ENCODE data around the gene DSCAML1. TPM values are rescaled to one million over a fixed set of nuclear protein-coding genes. Genes with fewer than 3 reads are reported as not detected.
A peak's percentile ranks its signal among the peaks of the same experiment; 100 is the strongest.

Gene DSCAML1
- total RNA-seq, 1 experiment from 2014 or later = 0.59 TPM

- Histone ChIP-seq H3K27me3 (ENCODE audit: control insufficient read depth, insufficient read depth, low read length) (no peaks in the 10 kb centered on the region; the same call in 1 of the 2 replicates), H3K4me3 (ENCODE audit: insufficient read depth, low read depth, low read length) (no peak overlapping the region), H3K36me3 (replicated peaks; ENCODE audit: control insufficient read depth, insufficient read depth, low read length) (no peaks in the 10 kb centered on the region)
- DNase-seq = no peak
Observed at GRCh38 chr11:117647207-117647606, 149.8 kb downstream of the DSCAML1 start.

GRCh38 chr11:117646411-117646810, 150.6 kb downstream of the DSCAML1 start:
- no peak for DNase-seq
- Histone ChIP-seq H3K27me3 (ENCODE audit: control insufficient read depth, insufficient read depth, low read length) (no peaks in the 10 kb centered on the region; the same call in 1 of the 2 replicates), H3K4me3 (ENCODE audit: insufficient read depth, low read depth, low read length) (no peak overlapping the region), H3K36me3 (replicated peaks; ENCODE audit: control insufficient read depth, insufficient read depth, low read length) (no peaks in the 10 kb centered on the region)

GRCh38 chr11:117644403-117645155, 152.4 kb downstream of the DSCAML1 start:
- Histone ChIP-seq H3K27me3 (ENCODE audit: control insufficient read depth, insufficient read depth, low read length) (no peaks in the 10 kb centered on the region; the same call in 1 of the 2 replicates), H3K36me3 (replicated peaks; ENCODE audit: control insufficient read depth, insufficient read depth, low read length) (no peaks in the 10 kb centered on the region), H3K4me3 (ENCODE audit: insufficient read depth, low read depth, low read length) (no peak overlapping the region)

GRCh38 chr11:117643606-117644300, 153.3 kb downstream of the DSCAML1 start:
- peak; percentile 63 for DNase-seq
- no peaks in the 10 kb centered on the region for H3K36me3 ChIP-seq (replicated peaks; ENCODE audit: control insufficient read depth, insufficient read depth, low read length)
- H3K4me3 ChIP-seq (ENCODE audit: insufficient read depth, low read depth, low read length) = no peak overlapping the region
- no peaks in the 10 kb centered on the region; the same call in 1 of the 2 replicates for H3K27me3 ChIP-seq (ENCODE audit: control insufficient read depth, insufficient read depth, low read length)

More at GRCh38 chr11:117644403-117645155, 152.4 kb downstream of the DSCAML1 start:
- DNase-seq = no peak

- Histone ChIP-seq H3K36me3 (replicated peaks; ENCODE audit: control insufficient read depth, insufficient read depth, low read length) (no peaks in the 10 kb centered on the region), H3K27me3 (ENCODE audit: control insufficient read depth, insufficient read depth, low read length) (no peaks in the 10 kb centered on the region; the same call in 1 of the 2 replicates), H3K4me3 (ENCODE audit: insufficient read depth, low read depth, low read length) (no peak overlapping the region)
- no peak for DNase-seq
Observed at GRCh38 chr11:117642835-117643234, 154.2 kb downstream of the DSCAML1 start.

GRCh38 chr11:117642396-117642795, 154.6 kb downstream of the DSCAML1 start:
- Histone ChIP-seq H3K4me3 (ENCODE audit: insufficient read depth, low read depth, low read length) (no peak overlapping the region), H3K27me3 (ENCODE audit: control insufficient read depth, insufficient read depth, low read length) (no peaks in the 10 kb centered on the region), H3K36me3 (replicated peaks; ENCODE audit: control insufficient read depth, insufficient read depth, low read length) (no peaks in the 10 kb centered on the region)
- DNase-seq = no peak

- Histone ChIP-seq H3K36me3 (replicated peaks; ENCODE audit: control insufficient read depth, insufficient read depth, low read length) (no peaks in the 10 kb centered on the region), H3K4me3 (ENCODE audit: insufficient read depth, low read depth, low read length) (no peak overlapping the region), H3K27me3 (ENCODE audit: control insufficient read depth, insufficient read depth, low read length) (no peaks in the 10 kb centered on the region)
- DNase-seq = no peak
Observed at GRCh38 chr11:117641008-117641915, 155.8 kb downstream of the DSCAML1 start.

- DNase-seq = no peak
- H3K36me3 ChIP-seq (replicated peaks; ENCODE audit: control insufficient read depth, insufficient read depth, low read length) = no peaks in the 10 kb centered on the region
- no peak overlapping the region for H3K4me3 ChIP-seq (ENCODE audit: insufficient read depth, low read depth, low read length)
- no peaks in the 10 kb centered on the region for H3K27me3 ChIP-seq (ENCODE audit: control insufficient read depth, insufficient read depth, low read length)
Observed at GRCh38 chr11:117640041-117640440, 157.0 kb downstream of the DSCAML1 start.

GRCh38 chr11:117639601-117640000, 157.4 kb downstream of the DSCAML1 start:
- Histone ChIP-seq H3K27me3 (ENCODE audit: control insufficient read depth, insufficient read depth, low read length) (no peaks in the 10 kb centered on the region), H3K4me3 (ENCODE audit: insufficient read depth, low read depth, low read length) (no peak overlapping the region), H3K36me3 (replicated peaks; ENCODE audit: control insufficient read depth, insufficient read depth, low read length) (no peaks in the 10 kb centered on the region)
- no peak for DNase-seq

GRCh38 chr11:117638911-117639543, 158.0 kb downstream of the DSCAML1 start:
- DNase-seq = no peak
- Histone ChIP-seq H3K4me3 (ENCODE audit: insufficient read depth, low read depth, low read length) (no peak overlapping the region), H3K27me3 (ENCODE audit: control insufficient read depth, insufficient read depth, low read length) (no peaks in the 10 kb centered on the region), H3K36me3 (replicated peaks; ENCODE audit: control insufficient read depth, insufficient read depth, low read length) (no peaks in the 10 kb centered on the region)

GRCh38 chr11:117634756-117635603, 162.0 kb downstream of the DSCAML1 start:
- H3K27me3 ChIP-seq (ENCODE audit: control insufficient read depth, insufficient read depth, low read length) = no peaks in the 10 kb centered on the region
- H3K4me3 ChIP-seq (ENCODE audit: insufficient read depth, low read depth, low read length) = no peak overlapping the region
- H3K36me3 ChIP-seq (replicated peaks; ENCODE audit: control insufficient read depth, insufficient read depth, low read length) = no peaks in the 10 kb centered on the region
- no peak for DNase-seq

- Histone ChIP-seq H3K4me3 (ENCODE audit: insufficient read depth, low read depth, low read length) (no peak overlapping the region), H3K36me3 (replicated peaks; ENCODE audit: control insufficient read depth, insufficient read depth, low read length) (no peaks in the 10 kb centered on the region), H3K27me3 (ENCODE audit: control insufficient read depth, insufficient read depth, low read length) (no peaks in the 10 kb centered on the region)
- DNase-seq = no peak
Observed at GRCh38 chr11:117633976-117634755, 162.8 kb downstream of the DSCAML1 start.
